Right forelimb (tissue), 1 donor: ENCODE results near the gene PRDM16.
A peak's percentile ranks its signal among the peaks of the same experiment; 100 is the strongest.

Experiments used
- DNase-seq: peaks from one replicate; pipeline ENCODE4 v3.0.0-alpha.2; 2018

The PRDM16 gene

GRCh38 chr1:3405974-3406867 is 337.2 kb downstream of the PRDM16 start:
- no peak for DNase-seq

DNA sequence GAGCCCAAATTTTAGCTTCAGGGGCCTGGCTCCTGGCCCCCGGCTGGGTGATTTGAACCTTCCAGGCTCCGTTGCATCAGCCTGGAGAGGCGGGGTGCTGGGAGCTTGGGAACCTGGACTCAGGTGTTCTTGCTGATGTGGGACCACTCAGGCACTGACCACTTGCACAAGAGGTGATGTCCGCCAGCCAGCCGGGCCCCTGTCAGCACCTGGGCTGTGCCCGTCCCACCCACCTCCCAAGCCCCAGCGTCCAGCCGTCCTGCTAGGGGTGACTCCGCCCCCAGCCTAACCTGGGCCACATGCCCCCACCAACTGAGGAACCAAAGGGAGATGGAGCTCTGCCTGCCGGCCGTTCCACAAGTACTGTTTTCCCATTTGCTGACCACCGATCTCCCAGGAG is 338.0 kb downstream of the PRDM16 start:
- no peak for DNase-seq

- no peak for DNase-seq
Observed at GRCh38 chr1:3408751-3409266, 339.8 kb downstream of the PRDM16 start.

DNA sequence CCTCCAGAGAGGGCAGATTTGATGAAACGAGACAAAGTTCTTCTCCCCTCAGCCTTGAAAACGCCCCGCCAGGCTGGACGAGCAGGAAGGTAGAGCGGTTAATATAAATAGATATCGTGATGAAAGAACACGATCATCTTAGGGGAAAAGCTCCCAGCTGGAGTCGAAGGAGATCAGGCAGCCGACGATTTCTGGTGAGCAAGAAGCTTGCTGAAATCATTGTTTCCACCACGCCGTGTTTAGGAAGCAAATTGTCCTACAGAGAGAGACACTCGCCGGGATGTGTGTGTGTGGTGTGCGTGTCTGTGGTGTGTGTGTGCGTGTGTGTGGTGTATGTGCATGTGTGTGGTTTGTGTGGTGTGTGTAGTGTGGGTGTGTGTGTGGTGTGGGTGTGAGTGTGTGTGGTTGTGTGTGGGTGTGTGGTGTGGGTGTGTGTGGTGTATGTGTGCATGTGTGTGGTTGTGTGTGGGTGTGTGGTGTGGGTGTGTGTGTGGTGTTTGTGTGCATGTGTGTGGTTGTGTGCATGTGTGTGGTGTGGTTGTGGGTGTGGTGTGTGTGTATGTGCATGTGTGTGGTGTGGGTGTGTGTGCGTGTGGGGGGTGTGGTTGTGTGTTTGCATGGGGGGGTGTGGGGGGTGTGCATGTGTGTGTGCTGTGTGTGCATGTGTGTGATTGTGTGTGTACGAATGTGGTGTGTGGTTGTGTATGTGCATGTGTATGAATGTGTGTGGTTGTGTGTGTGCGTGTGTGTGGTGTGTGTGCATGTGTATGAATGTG is 340.6 kb downstream of the PRDM16 start:
- DNase-seq, result no peak

DNA sequence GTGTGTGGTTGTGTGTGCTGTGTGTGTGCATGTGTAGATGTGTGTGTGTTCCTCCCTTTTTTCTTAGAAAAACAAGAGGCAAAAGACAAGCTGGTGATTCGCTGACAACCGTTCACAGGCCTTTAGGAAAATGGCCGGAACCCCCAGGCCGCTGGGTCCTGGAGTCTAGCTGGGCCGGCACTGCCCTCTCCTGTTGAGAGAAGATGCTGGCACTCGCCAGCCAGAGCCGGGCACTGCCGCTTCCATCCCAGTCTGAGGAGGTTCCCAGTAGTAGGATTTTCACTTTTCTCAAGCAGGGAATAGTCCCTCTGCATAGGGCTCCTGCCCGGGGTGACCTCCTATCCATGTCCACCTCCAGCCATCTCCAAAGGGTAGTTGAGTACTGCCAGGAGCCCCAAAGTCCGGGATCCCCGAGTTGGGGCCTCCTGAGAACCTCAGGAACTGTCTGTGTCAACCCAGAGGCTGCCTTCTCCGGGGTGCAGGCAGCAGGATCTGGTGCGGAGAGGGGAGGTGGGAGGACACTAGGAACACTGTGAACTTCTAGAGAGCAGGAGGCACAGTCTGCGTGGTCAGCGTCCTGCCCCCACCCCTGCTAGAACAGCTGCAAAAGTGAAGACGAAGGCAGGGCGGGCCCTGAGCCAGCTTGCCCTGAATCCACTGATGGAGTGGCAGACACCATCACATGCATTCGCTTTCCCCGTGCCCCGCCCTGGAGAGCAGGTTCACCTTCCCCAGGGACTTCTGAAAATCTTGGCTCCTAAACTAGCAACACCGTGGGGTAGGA is 341.3 kb downstream of the PRDM16 start:
- DNase-seq, result peak; percentile 83

DNA sequence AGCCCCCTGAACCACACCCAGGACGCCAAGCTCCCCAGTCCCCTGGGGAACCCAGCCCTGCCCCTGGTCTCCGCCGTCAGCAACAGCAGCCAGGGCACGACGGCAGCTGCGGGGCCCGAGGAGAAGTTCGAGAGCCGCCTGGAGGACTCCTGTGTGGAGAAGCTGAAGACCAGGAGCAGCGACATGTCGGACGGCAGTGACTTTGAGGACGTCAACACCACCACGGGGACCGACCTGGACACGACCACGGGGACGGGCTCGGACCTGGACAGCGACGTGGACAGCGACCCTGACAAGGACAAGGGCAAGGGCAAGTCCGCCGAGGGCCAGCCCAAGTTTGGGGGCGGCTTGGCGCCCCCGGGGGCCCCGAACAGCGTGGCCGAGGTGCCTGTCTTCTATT is 342.8 kb downstream of the PRDM16 start:
- DNase-seq, result no peak

- no peak for DNase-seq
Observed at GRCh38 chr1:3412376-3412775, 343.4 kb downstream of the PRDM16 start.

DNA sequence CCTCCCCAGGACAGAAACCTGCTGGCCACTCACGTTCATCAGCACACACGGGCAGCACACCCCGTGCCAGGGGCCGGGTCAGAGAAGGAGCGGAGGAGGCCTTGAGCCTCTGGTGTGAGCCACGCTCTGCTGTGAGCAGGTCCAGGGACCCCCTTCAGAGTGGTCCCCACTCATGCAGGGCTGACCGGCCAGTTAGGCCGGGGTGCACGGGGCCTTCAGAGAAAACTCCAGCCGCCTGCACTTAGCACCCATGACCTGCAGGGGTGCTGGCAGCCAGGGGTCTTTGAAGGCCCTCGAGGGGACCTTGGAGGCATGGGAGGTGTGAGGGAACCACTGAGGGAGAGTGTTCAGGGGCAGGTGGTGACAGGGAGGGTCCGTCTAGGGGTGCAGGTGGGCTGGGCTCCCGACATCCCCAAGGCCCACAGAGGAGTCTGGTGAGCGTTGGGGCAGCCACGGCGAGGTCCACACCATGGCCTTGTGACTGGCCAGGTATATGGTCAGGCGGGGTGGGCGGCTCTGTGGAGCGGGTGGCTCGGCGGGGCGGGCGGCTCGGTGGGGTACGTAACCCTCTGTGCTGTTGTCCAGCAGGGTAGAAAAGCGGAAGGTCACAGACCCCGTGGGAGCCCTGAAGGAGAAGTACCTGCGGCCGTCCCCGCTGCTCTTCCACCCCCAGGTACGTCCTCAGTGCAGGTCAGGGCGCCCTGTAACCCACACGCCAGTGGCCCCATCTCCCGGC is 345.1 kb downstream of the PRDM16 start:
- no peak for DNase-seq

DNA sequence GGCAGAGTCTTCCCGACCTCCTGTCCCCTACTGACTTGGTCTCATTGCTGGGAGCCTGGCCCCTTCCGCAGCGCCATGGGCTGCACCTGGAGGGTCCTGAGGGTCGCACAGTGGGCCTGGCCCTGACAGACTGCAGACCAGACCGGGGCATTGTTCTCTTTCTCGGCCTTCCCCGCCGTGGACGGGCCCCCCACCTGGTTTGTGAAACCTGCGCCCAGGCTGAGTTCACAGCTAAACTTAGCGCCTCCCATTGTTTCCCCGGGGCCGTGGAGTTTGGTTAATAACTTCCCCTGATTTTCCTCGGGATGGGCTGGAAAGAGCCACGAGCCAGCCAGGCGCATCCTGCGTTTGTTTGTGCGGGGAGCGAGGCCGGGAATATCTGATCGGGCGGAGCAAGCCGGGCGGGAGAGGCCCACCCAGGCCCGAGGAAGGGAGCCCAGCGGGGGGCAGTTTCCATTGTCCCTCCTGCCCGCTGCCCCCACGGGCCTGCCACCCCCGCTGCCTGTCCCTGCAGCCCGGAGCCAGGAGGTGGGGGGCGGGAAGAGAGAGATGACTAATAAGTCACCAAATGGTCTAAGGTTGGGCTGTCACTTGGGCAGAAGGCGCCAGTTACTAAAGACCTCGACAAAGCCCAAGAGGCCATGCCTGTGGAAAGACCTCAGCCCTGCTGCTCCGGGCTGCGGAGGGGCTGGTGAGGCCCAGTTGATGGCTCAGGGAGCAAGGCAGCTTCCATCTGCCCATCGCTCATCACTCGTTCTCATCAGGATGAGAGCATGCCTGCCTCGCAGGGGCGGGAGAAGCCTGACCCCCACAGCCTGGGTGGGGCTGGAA is 346.5 kb downstream of the PRDM16 start:
- DNase-seq, result no peak

DNA sequence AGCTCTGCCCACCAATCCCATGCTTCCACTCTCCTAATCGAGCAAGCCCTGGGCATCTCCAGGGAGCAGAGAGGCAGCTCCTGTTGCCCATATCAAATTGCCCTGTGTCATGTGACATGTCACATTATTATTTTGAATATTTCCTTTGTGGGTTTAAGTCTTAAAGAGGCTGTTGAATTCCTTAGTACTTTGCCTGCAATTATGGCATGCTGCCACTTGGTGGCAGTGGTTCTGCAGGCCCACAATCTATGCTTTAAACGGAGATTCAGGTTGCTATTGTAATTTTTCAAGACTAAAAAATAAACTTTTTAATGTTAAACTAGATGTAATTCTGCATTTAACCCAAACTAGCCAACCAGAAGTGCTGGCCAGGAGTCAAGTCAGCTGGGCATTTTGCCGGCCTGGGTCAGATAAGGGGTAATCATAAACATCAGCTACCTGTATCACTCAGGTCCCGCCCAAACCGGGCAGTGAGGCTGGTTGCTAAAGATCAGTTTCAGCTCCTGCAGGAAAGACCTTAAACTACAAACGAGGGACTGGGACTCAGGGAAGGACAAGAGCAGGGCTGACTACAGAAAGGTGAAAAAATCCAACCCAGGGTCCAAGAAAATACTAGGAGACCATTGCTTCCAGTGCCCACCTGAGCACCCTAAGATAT is 348.2 kb downstream of the PRDM16 start:
- DNase-seq, result no peak

GRCh38 chr1:3417934-3418333 is 348.9 kb downstream of the PRDM16 start:
- no peak for DNase-seq

DNA sequence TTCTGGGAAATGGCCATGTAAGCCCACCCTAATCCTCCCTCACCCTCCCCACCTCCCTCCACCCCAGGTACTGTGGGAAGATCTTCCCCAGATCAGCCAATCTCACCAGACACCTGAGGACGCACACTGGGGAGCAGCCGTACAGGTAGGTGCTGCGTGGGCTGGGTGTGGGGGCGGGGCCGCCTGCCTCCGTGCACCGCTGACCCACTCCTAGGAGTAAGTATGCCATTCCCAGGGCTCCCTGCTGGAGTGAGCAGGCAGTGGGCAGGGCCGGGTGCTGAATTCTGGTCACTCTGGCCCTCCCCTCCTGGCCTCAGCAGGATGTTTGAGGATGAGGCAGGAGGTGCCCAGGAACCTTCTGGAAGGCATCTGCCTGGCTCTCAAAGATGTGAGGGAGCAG is 349.6 kb downstream of the PRDM16 start:
- DNase-seq, result no peak

DNA sequence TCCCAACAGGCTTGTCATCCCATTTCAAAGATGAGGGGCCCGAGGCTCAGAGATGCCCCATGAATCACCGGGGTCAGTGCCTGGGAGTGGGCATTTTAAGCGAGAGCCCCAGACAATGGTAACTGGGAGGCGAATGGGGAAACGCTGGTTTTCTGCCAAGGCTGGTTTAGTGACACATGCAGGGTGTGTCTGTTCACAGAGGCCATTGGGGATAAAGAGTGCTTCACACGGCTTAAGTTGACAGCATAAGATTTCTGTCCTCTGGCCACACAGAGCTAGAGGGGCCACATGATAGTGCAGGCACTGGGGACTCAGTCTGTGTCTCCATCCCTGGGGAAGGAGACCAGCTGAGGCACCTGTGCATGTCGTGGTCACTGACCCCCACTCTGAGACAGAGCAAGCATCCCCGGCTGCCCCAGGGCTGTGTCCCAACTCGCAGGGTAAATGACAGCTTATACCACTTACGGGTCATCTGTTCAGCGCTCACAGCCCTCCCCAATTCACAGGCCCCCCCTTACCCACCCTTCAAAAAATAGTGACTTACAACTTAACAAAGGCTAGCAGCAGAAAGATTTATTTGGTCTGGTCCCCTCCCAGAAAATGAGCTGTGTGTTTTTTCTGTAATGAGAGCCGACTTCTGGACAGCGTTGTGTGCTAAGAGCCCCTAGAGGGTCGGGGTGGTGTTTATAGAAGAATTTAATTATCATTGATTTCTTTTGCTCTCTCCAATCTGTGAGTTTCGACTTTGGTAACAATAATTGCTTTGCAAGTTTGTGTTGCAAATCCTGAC is 350.6 kb downstream of the PRDM16 start:
- DNase-seq, result no peak

DNA sequence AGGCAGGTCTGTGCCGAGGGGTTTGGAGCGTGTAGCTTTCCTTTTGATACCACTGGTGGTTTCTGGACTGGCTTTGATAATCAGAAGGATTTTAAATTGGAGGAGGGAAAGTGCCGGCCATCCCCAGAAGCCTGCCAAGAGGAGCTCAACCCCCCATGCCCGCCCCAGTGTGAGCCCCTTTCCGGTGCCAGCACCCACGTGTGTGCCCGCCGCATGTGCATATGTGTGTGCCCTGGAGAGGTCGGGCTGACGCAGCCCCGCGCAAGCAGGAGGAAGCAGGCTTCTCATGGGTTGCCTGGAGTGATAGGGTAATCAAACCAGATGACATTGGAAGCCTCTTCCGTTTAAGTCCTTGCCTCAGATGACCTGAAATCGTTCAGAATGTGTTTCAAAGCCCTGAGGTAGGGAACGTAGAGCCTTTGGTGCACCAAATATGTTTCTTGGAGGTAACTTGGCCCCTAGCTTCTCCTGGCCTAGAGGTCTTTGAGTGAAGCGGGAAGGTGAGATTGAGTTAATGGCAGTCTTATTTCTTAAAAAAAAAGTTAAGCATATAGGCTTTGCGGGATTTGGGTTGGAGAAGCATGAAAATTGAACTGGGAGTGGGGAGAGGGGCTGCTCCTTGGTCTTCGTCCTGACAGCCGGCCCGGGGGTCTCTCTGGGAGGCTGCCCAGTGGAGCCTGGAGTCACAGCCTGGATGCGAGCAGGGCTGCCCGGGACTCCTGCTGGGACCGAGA is 351.4 kb downstream of the PRDM16 start:
- DNase-seq, result no peak

DNA sequence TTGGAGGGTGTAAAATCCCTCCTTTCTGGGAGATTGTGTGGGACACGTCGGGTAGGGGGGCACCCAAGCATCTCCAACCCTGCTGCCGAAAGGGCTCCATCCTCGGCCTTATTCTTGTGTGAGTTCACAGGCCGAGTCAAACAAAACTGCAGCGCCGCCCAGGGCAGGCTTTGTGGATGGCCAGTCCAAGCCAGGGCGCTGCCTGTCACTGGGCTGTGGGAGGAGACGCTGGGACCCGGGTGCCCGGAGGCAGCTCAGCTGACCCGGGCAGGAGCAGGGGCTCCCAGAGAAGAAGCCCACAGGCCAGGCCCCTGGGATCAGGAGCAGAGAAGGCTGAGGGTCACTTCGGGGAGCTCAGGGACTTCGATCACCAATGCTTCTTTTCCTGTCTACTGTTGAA is 353.6 kb downstream of the PRDM16 start:
- no peak for DNase-seq

GRCh38 chr1:3423245-3423829 is 354.3 kb downstream of the PRDM16 start:
- DNase-seq, result no peak

DNA sequence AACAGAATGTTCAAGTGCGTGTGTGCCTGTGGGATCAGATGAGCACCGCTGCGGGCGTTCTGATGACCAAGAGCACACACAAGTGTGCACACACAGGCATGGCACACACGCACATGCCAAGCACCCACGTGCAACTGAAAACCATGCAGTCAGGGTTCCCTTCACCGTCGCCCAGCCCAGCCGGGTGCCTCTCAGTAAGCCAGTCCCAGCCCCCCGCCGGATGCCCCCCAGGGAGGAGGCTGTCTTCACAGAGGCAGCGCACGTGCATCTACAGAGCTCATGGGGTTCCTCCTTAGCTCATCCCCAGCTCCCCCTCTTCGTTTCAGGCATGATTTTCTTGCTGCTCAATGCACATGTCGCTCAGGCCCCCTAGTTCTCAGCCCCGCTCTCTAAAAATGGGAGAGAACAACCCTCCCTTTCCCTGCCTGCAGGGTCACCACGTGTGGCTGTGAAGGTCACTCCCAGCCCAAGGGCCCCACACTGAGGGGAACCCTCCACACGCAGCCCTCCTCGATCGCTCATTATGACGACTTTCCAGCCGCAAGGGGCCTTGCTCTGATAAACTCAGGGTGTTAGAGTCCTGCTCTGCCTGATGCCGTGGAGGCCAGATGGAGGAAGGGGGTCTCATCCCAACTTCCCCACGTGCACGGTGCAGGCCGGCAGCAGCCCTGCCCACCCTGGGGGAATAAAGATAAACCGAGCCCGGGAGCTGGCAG is 355.1 kb downstream of the PRDM16 start:
- no peak for DNase-seq
